Prostate gland (tissue), 2 donors: ENCODE measurements around the gene ARHGEF16. TPM values are rescaled to one million over a fixed set of nuclear protein-coding genes. Genes with fewer than 3 reads are reported as not detected.

Experiments
- DNase-seq: peaks from one replicate; pipeline ENCODE4 v3.0.0-alpha.2; 2019; ENCODE audit warnings: low spot score
- H3K27ac ChIP-seq, 2 donors: fragments of 200-600 bp; sonication (generic); 2 replicates each; pipeline ENCODE4 v1.5.1; 2017 to 2019
- H3K27me3 ChIP-seq: fragments of 200-600 bp; sonication (generic); replicated peaks from 2 replicates; pipeline ENCODE4 v1.5.1; 2019; ENCODE audit not compliant: insufficient read depth
- H3K36me3 ChIP-seq, 2 donors: fragments of 200-600 bp; sonication (generic); 1 replicate in 1 of 2; 2 replicates in 1 of 2; pipeline versions ENCODE4 v1.5.1 to v1.8.1; 2017 to 2019
- H3K4me1 ChIP-seq: fragments of 200-600 bp; sonication (generic); replicated peaks from 2 replicates; pipeline ENCODE4 v1.5.1; 2019
- H3K4me3 ChIP-seq, 2 donors: fragments of 200-600 bp; sonication (generic); 2 replicates each; pipeline ENCODE4 v1.5.1; 2017 to 2019
- H3K9me3 ChIP-seq: fragments of 200-600 bp; sonication (generic); 2 replicates; pipeline ENCODE4 v1.5.1; 2017
- CTCF ChIP-seq, 4 experiments: fragments of 200-600 bp in 2 of 4; fragments of 450-650 bp in 2 of 4; sonication (generic) in 2 of 4; IDR thresholded peaks; 1 replicate in 3 of 4; 2 replicates in 1 of 4; pipeline ENCODE4 v1.5.1; 2016 to 2019; ENCODE audit warnings: antibody characterized with exemption in 4 of 4, mild to moderate bottlenecking in 2 of 4, moderate library complexity in 2 of 4
- POLR2A ChIP-seq: fragments of 450-650 bp; IDR thresholded peaks from one replicate; pipeline ENCODE4 v1.6.1; 2016; ENCODE audit warnings: antibody characterized with exemption, mild to moderate bottlenecking
- POLR2AphosphoS5 ChIP-seq: sonication (generic); formaldehyde crosslinking; IDR thresholded peaks from one replicate; pipeline ENCODE4 v1.6.1; 2017; ENCODE audit warnings: antibody characterized with exemption
- WGBS: methylation state at CpG from one replicate; pipeline ENCODE4 v1.1.5; 2018; 5-methylcytosine and 5-hydroxymethylcytosine counted together
- intact Hi-C: fragments of 100-400 bp; cut with DNase I; formaldehyde crosslinking; loops from one replicate; pipeline ENCODE4 v1.14.2; 2022
- total RNA-seq, 2 donors: library from RNA; depleted of rRNA; stranded (reverse); fragments of >200 nt; gene quantifications; one replicate each; pipeline ENCODE4 v1.1.0, GENCODE V29; 2016

Gene ARHGEF16
- total RNA-seq, 2 donors from 2014 or later: 25.2 to 25.4 TPM

GRCh38 chr1:3432306-3432705 is 22.2 kb upstream of the ARHGEF16 start:
- 65% methylated on average over 12 of the region's 15 CpGs for WGBS

DNA sequence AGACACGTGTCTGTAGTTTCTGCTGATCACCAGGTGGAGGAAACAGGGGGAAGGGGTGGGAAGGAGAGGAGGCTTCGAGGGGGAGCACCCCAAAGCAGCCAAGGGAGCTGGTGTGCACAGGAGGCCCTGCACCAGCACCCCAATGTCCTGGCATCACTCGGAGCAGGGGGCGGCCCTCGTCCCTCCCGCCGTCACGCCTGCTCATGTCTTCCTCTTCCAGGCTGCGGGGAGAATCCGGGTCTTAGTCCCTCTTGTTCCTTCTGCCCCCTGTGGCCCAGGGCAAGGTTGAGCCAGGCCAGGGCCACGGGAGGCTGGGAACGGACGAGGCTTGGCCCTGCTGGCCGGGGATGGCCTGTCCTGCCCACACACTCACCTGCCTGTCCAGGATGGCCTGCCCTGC is 21.4 kb upstream of the ARHGEF16 start:
- 88% methylated on average over 13 of the region's 14 CpGs for WGBS
- H3K27me3 ChIP-seq: peaks cover 9% of the 10 kb centered on the region
- DNase-seq: no peak
- no peaks in the 10 kb centered on the region for H3K36me3 ChIP-seq
- intact Hi-C loops: no loop called here
- no peak overlapping the region for H3K27ac ChIP-seq
- no peaks in the 10 kb centered on the region for H3K4me1 ChIP-seq
- TF ChIP-seq POLR2AphosphoS5: no peak
- no peak for TF ChIP-seq CTCF (IDR thresholded peaks at IDR 0.05)
- no peak for TF ChIP-seq POLR2A
- no peaks in the 10 kb centered on the region for H3K9me3 ChIP-seq
- H3K4me3 ChIP-seq: no peak overlapping the region

More at GRCh38 chr1:3432306-3432705, 22.2 kb upstream of the ARHGEF16 start:
- TF ChIP-seq POLR2AphosphoS5 (no peak), POLR2A (no peak), CTCF (IDR thresholded peaks at IDR 0.05) (no peak)
- H3K27me3 ChIP-seq: peaks cover 9% of the 10 kb centered on the region
- no peak overlapping the region for H3K27ac ChIP-seq
- no peaks in the 10 kb centered on the region for H3K4me1 ChIP-seq
- DNase-seq: no peak
- H3K9me3 ChIP-seq: no peaks in the 10 kb centered on the region
- no peak overlapping the region for H3K4me3 ChIP-seq
- intact Hi-C loops: no loop called here
- H3K36me3 ChIP-seq: no peaks in the 10 kb centered on the region

GRCh38 chr1:3433596-3434320 is 20.7 kb upstream of the ARHGEF16 start:
- H3K27ac ChIP-seq: no peak overlapping the region
- H3K4me1 ChIP-seq: no peaks in the 10 kb centered on the region
- intact Hi-C loops: no loop called here
- 90% methylated on average over 31 of the region's 31 CpGs for WGBS
- H3K36me3 ChIP-seq: no peaks in the 10 kb centered on the region
- no peaks in the 10 kb centered on the region for H3K9me3 ChIP-seq
- DNase-seq: no peak
- H3K27me3 ChIP-seq: peaks cover 9% of the 10 kb centered on the region
- TF ChIP-seq POLR2A (no peak), POLR2AphosphoS5 (no peak), CTCF (IDR thresholded peaks at IDR 0.05) (no peak)
- H3K4me3 ChIP-seq: no peak overlapping the region

GRCh38 chr1:3434406-3435110 is 19.9 kb upstream of the ARHGEF16 start:
- WGBS: 84% methylated on average over 40 of the region's 40 CpGs
- Histone ChIP-seq H3K27me3 (peaks cover 9% of the 10 kb centered on the region), H3K4me1 (no peaks in the 10 kb centered on the region), H3K9me3 (no peaks in the 10 kb centered on the region), H3K27ac (no peak overlapping the region), H3K36me3 (no peaks in the 10 kb centered on the region), H3K4me3 (no peak overlapping the region)
- intact Hi-C loops: no loop called here
- TF ChIP-seq CTCF (IDR thresholded peaks at IDR 0.05) (no peak), POLR2AphosphoS5 (no peak), POLR2A (no peak)
- no peak for DNase-seq
